Right lobe of liver (tissue), 4 donors: ENCODE data around the gene TCTN2.

Source experiments
- CTCF ChIP-seq, 4 donors: fragments of 200-600 bp in 3 of 4; fragments of 450-650 bp in 1 of 4; IDR thresholded peaks; one replicate each; pipeline versions ENCODE4 v1.5.1 to v1.8.0; 2016 to 2022; ENCODE audit warnings: antibody characterized with exemption in 4 of 4, mild to moderate bottlenecking in 2 of 4
- POLR2A ChIP-seq: fragments of 450-650 bp; IDR thresholded peaks from one replicate; pipeline ENCODE4 v1.6.1; 2017; ENCODE audit warnings: antibody characterized with exemption, mild to moderate bottlenecking
- donor health status: DM: no; HTN: no; CAD: no.
- donor health status: DM: no; HTN: no; CAD: no.
- donor health status: DM: no; HTN: yes; CAD: no.

DNA sequence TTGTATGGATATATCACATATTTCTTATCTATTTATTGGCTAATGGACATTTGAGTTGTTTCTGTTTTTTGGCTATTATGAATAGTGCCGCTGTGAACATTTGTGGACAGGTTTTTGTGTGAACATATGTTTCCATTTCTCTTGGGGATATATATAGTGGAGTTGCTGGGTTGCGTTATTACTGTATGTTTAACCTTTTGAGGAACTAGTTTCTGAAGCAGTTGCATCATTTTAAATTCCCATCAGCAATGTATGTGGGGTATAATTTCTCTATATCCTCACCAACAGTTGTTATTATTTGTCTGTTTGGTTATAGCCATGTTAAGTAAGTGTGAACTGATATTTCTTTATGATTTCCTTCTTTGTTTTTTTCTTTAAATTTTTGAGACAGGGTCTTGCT is 10.7 kb downstream of the TCTN2 start:
- TF ChIP-seq POLR2A, result no peak
- no peak for TF ChIP-seq CTCF (IDR thresholded peaks at IDR 0.05)
